H9 (cell line): ENCODE results near the gene CARD19. TPM values are rescaled to one million over a fixed set of nuclear protein-coding genes. Genes with fewer than 3 reads are reported as not detected.

Experiments used
- DNase-seq: peaks from one replicate; pipeline ENCODE4 v3.0.0-alpha.2; 2017
- H2AFZ ChIP-seq: one replicate; pipeline ENCODE4 v1.6.1; 2013; ENCODE audit warnings: mild to moderate bottlenecking, low read length, control low read depth, moderate library complexity
- H2AK5ac ChIP-seq: 2 replicates; pipeline ENCODE4 v1.6.1; 2013; ENCODE audit warnings: low read length, control low read depth, mixed read lengths; ENCODE audit not compliant: insufficient read length
- H2BK120ac ChIP-seq: one replicate; pipeline ENCODE4 v1.6.1; 2013; ENCODE audit warnings: low read depth, mild to moderate bottlenecking, low read length, control low read depth, inconsistent platforms; ENCODE audit not compliant: poor library complexity, severe bottlenecking
- H2BK12ac ChIP-seq: 2 replicates; pipeline ENCODE4 v1.6.1; 2013; ENCODE audit warnings: low read length, control low read depth, mixed read lengths, low read depth; ENCODE audit not compliant: insufficient read length
- H2BK15ac ChIP-seq: 2 replicates; pipeline ENCODE4 v1.6.1; 2013; ENCODE audit warnings: low read depth, low read length, control low read depth
- H2BK20ac ChIP-seq: one replicate; pipeline ENCODE4 v1.6.1; 2013; ENCODE audit warnings: low read depth, mild to moderate bottlenecking, low read length, control low read depth, inconsistent platforms; ENCODE audit not compliant: poor library complexity, severe bottlenecking
- H2BK5ac ChIP-seq: 2 replicates; pipeline ENCODE4 v1.6.1; 2013; ENCODE audit warnings: low read length, control low read depth, mixed read lengths; ENCODE audit not compliant: insufficient read length
- H3K14ac ChIP-seq: 2 replicates; pipeline ENCODE4 v1.6.1; 2013; ENCODE audit warnings: low read length, control low read depth; ENCODE audit not compliant: insufficient read depth
- H3K18ac ChIP-seq: 2 replicates; pipeline ENCODE4 v1.6.1; 2013; ENCODE audit warnings: low read depth, mild to moderate bottlenecking, mixed read lengths, low read length, control low read depth; ENCODE audit not compliant: insufficient read length
- H3K23ac ChIP-seq: 2 replicates; pipeline ENCODE4 v1.6.1; 2013; ENCODE audit warnings: low read length, control low read depth, mixed read lengths, low read depth; ENCODE audit not compliant: insufficient read length
- H3K23me2 ChIP-seq: 2 replicates; pipeline ENCODE4 v1.6.1; 2013; ENCODE audit warnings: low read depth, mild to moderate bottlenecking, mixed read lengths, low read length, control low read depth; ENCODE audit not compliant: insufficient read length, poor library complexity, severe bottlenecking
- H3K27ac ChIP-seq: 2 replicates; pipeline ENCODE4 v1.5.1; 2013; ENCODE audit warnings: low read length, control low read depth, mixed read lengths, low read depth; ENCODE audit not compliant: insufficient read length
- H3K27me3 ChIP-seq: 2 replicates; pipeline ENCODE4 v1.6.1; 2013; ENCODE audit warnings: low read length, control low read depth, inconsistent platforms; ENCODE audit not compliant: insufficient read depth
- H3K4ac ChIP-seq: 2 replicates; pipeline ENCODE4 v1.6.1; 2013; ENCODE audit warnings: low read depth, mild to moderate bottlenecking, control low read depth, inconsistent platforms, low read length, moderate library complexity
- H3K4me1 ChIP-seq: 2 replicates; pipeline ENCODE4 v1.6.1; 2013; ENCODE audit warnings: low read length, control low read depth, inconsistent platforms; ENCODE audit not compliant: insufficient read depth
- H3K4me2 ChIP-seq: 2 replicates; pipeline ENCODE4 v1.6.1; 2013; ENCODE audit warnings: low read length, control low read depth, mixed read lengths; ENCODE audit not compliant: insufficient read length, insufficient read depth
- H3K56ac ChIP-seq: 2 replicates; pipeline ENCODE4 v1.6.1; 2013; ENCODE audit warnings: low read depth, mild to moderate bottlenecking, mixed read lengths, low read length, control low read depth; ENCODE audit not compliant: insufficient read length
- H3K79me1 ChIP-seq: 2 replicates; pipeline ENCODE4 v1.6.1; 2013; ENCODE audit warnings: low read depth, mild to moderate bottlenecking, moderate library complexity, low read length, control low read depth, inconsistent platforms; ENCODE audit not compliant: insufficient read depth, poor library complexity, severe bottlenecking
- H3K79me2 ChIP-seq: 2 replicates; pipeline ENCODE4 v1.6.1; 2013; ENCODE audit warnings: low read length, control low read depth, inconsistent platforms; ENCODE audit not compliant: insufficient read depth
- H3K9ac ChIP-seq: 2 replicates; pipeline ENCODE4 v1.6.1; 2013; ENCODE audit warnings: low read length, control low read depth, mixed read lengths; ENCODE audit not compliant: insufficient read length; ENCODE audit errors: extremely low read depth
- H3K9me3 ChIP-seq: one replicate; pipeline ENCODE4 v1.6.1; 2013; ENCODE audit warnings: low read depth, low read length, inconsistent platforms; ENCODE audit not compliant: control insufficient read depth
- H3T11ph ChIP-seq: one replicate; pipeline ENCODE4 v1.6.1; 2013; ENCODE audit warnings: mild to moderate bottlenecking, low read length, control low read depth, inconsistent platforms
- H4K20me1 ChIP-seq: one replicate; pipeline ENCODE4 v1.6.1; 2013; ENCODE audit not compliant: control insufficient read depth, insufficient read length, insufficient read depth
- H4K5ac ChIP-seq: 2 replicates; pipeline ENCODE4 v1.6.1; 2013; ENCODE audit warnings: low read depth, mild to moderate bottlenecking, mixed read lengths, low read length, control low read depth; ENCODE audit not compliant: insufficient read length
- H4K8ac ChIP-seq: replicated peaks from 2 replicates; pipeline ENCODE4 v1.6.1; 2013; ENCODE audit warnings: low read length, control low read depth, mixed read lengths, low read depth; ENCODE audit not compliant: insufficient read length
- H4K91ac ChIP-seq: 2 replicates; pipeline ENCODE4 v1.6.1; 2013; ENCODE audit warnings: low read depth, mild to moderate bottlenecking, moderate library complexity, mixed read lengths, low read length, control low read depth; ENCODE audit not compliant: insufficient read length
- H3K27ac Mint-ChIP-seq, 3 experiments: 2 replicates in 2 of 3; 3 replicates in 1 of 3; pipeline ENCODE4 v1.8.0; 2020 to 2021; ENCODE audit warnings: mixed read lengths in 3 of 3, mild to moderate bottlenecking in 1 of 3, moderate library complexity in 1 of 3
- H3K27me3 Mint-ChIP-seq: 2 replicates; pipeline ENCODE4 v1.8.0; 2021; ENCODE audit warnings: low read depth, mild to moderate bottlenecking, moderate library complexity, mixed read lengths
- H3K36me3 Mint-ChIP-seq, 3 experiments: 2 replicates in 2 of 3; 3 replicates in 1 of 3; pipeline ENCODE4 v1.8.0; 2020 to 2021; ENCODE audit warnings: low read depth in 3 of 3, mixed read lengths in 3 of 3; ENCODE audit not compliant: insufficient read depth in 1 of 3
- H3K4me1 Mint-ChIP-seq, 2 experiments: 2 replicates each; pipeline ENCODE4 v1.8.0; 2020; ENCODE audit warnings: mixed read lengths in 2 of 2
- H3K4me3 Mint-ChIP-seq, 2 experiments: 2 replicates in 1 of 2; 3 replicates in 1 of 2; pipeline ENCODE4 v1.8.0; 2020 to 2021; ENCODE audit warnings: mild to moderate bottlenecking in 2 of 2, mixed read lengths in 2 of 2, moderate library complexity in 1 of 2
- H3K9me3 Mint-ChIP-seq, 2 experiments: 2 replicates in 1 of 2; 3 replicates in 1 of 2; pipeline ENCODE4 v1.8.0; 2020; ENCODE audit warnings: mild to moderate bottlenecking in 2 of 2, mixed read lengths in 2 of 2, moderate library complexity in 1 of 2
- CTCF ChIP-seq: fragments of 200-600 bp; sonication (generic); conservative IDR thresholded peaks from 3 replicates; pipeline ENCODE4 v1.8.0; 2021; ENCODE audit warnings: antibody characterized with exemption, mild to moderate bottlenecking
- WGBS: extraction: QIAGEN DNeasy Blood & Tissue Kit; methylation state at CpG from one replicate; pipeline ENCODE4 v1.1.7; 2013; ENCODE audit warnings: missing lambda C conversion rate, low lambda C conversion rate, mixed read lengths; ENCODE audit not compliant: insufficient read length; ENCODE audit errors: extremely low coverage; 5-methylcytosine and 5-hydroxymethylcytosine counted together
- total RNA-seq: library from RNA; stranded (reverse); gene quantifications from 2 replicates; pipeline ENCODE4 v1.2.1, GENCODE V29; 2021

CARD19 gene
- total RNA-seq, 1 experiment from 2014 or later, result 21.4 TPM

GRCh38 chr9:93068956-93069355 is 27.1 kb upstream of the CARD19 start:
- no peak overlapping the region for H2BK20ac ChIP-seq
- no peaks in the 10 kb centered on the region for H4K20me1 ChIP-seq
- H2BK5ac ChIP-seq, result no peak overlapping the region
- H3K79me2 ChIP-seq, result no peaks in the 10 kb centered on the region
- Mint-ChIP-seq H3K4me1 (no peaks in the 10 kb centered on the region; a peak in 1 of 4 replicates), H3K4me3 (no peak overlapping the region), H3K9me3 (no peaks in the 10 kb centered on the region), H3K27me3 (no peaks in the 10 kb centered on the region; the same call in 1 of the 2 replicates), H3K36me3 (peaks cover 0 to 2% (median 0%) of the 10 kb centered on the region in 3 experiments; a peak in 1 of 7 replicates), H3K27ac (no peak overlapping the region)
- H4K5ac ChIP-seq, result no peak overlapping the region
- no peak overlapping the region for H4K8ac ChIP-seq
- H3K56ac ChIP-seq, result no peak overlapping the region
- no peak overlapping the region for H3K4me2 ChIP-seq
- WGBS, result no CpG with 5 or more reads among the region's 4 CpGs
- no peaks in the 10 kb centered on the region for H3K27me3 ChIP-seq
- no peak overlapping the region for H4K91ac ChIP-seq
- no peaks in the 10 kb centered on the region for H3K9me3 ChIP-seq
- no peaks in the 10 kb centered on the region for H3K79me1 ChIP-seq
- no peak for DNase-seq
- no peak overlapping the region for H2AFZ ChIP-seq
- no peaks in the 10 kb centered on the region for H3K4me1 ChIP-seq
- TF ChIP-seq CTCF, result no peak
- no peak overlapping the region for H3K23ac ChIP-seq
- no peak overlapping the region for H3T11ph ChIP-seq
- H2AK5ac ChIP-seq, result no peak overlapping the region
- no peak overlapping the region for H3K14ac ChIP-seq
- H2BK120ac ChIP-seq, result no peak overlapping the region
- no peak overlapping the region for H3K9ac ChIP-seq
- no peak overlapping the region for H3K27ac ChIP-seq
- H3K4ac ChIP-seq, result no peak overlapping the region
- H3K23me2 ChIP-seq, result no peaks in the 10 kb centered on the region
- no peak overlapping the region for H2BK15ac ChIP-seq
- no peak overlapping the region for H2BK12ac ChIP-seq
- H3K18ac ChIP-seq, result no peak overlapping the region
